ENCODE data around the gene P2RX1. TPM values are rescaled to one million over a fixed set of nuclear protein-coding genes. Genes with fewer than 3 reads are reported as not detected.

Gene P2RX1
- total and polyA plus RNA-seq, 7 donors: 0.46 to 55.9 (median 4.3) TPM

DNA sequence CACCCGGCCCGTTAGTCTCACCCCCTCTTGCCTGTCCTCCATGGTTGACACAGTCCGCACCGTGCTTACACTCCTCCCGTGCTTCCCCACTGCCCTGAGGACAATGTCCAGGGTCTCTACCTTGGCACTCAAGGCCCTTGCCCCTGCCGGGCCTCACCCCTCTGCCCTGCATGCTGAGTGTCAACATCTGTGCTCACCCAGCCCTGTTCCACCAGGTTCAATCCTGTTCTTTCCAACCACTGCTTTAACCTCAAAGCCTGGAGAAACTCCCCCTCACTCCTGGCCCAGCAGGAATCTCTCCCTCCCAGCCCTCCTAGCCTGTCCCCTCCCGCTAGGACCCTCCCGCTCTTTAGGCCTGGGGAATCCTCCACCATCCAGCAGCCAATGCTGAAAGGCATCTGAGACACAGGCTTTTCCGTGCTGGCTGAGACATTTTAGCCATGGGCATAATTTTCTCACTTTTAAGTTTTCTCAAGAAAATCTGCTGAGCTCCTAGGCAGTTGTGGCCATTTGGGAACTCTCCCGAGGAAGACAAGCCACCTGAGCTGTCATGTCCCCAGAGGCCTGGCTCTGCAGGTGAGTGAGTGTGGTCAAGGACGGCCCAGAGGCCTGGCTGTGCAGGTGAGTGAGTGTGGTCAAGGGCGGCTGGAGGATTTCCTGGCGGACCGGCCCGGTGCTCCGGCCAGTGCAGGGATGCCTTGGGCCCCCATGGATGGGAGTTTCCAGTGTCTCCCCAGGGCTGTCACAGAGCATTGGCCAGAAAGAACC lies 10.8 kb upstream of the P2RX1 start:
- 87 to 91% methylated on average over 16 of the region's 16 CpGs for WGBS, 2 donors
- Histone ChIP-seq H3K9me3 (no peaks in the 10 kb centered on the region), H3K27ac (no peak overlapping the region), H3K4me1 (no peaks in the 10 kb centered on the region), H3K4me3 (no peak overlapping the region), H3K36me3 (no peaks in the 10 kb centered on the region), H3K27me3 (no peaks in the 10 kb centered on the region)
- TF ChIP-seq, protein P1, sequence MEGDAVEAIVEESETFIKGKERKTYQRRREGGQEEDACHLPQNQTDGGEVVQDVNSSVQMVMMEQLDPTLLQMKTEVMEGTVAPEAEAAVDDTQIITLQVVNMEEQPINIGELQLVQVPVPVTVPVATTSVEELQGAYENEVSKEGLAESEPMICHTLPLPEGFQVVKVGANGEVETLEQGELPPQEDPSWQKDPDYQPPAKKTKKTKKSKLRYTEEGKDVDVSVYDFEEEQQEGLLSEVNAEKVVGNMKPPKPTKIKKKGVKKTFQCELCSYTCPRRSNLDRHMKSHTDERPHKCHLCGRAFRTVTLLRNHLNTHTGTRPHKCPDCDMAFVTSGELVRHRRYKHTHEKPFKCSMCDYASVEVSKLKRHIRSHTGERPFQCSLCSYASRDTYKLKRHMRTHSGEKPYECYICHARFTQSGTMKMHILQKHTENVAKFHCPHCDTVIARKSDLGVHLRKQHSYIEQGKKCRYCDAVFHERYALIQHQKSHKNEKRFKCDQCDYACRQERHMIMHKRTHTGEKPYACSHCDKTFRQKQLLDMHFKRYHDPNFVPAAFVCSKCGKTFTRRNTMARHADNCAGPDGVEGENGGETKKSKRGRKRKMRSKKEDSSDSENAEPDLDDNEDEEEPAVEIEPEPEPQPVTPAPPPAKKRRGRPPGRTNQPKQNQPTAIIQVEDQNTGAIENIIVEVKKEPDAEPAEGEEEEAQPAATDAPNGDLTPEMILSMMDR (IDR thresholded peaks at IDR 0.05): no peak
- no peak for TF ChIP-seq EP300 (IDR thresholded peaks at IDR 0.05)
- TF ChIP-seq POLR2AphosphoS5 (IDR thresholded peaks at IDR 0.05): no peak
- no peak for TF ChIP-seq POLR2A (IDR thresholded peaks at IDR 0.05)
- no peak for DNase-seq
- intact Hi-C loops (cut with DNase I): no loop called here

DNA sequence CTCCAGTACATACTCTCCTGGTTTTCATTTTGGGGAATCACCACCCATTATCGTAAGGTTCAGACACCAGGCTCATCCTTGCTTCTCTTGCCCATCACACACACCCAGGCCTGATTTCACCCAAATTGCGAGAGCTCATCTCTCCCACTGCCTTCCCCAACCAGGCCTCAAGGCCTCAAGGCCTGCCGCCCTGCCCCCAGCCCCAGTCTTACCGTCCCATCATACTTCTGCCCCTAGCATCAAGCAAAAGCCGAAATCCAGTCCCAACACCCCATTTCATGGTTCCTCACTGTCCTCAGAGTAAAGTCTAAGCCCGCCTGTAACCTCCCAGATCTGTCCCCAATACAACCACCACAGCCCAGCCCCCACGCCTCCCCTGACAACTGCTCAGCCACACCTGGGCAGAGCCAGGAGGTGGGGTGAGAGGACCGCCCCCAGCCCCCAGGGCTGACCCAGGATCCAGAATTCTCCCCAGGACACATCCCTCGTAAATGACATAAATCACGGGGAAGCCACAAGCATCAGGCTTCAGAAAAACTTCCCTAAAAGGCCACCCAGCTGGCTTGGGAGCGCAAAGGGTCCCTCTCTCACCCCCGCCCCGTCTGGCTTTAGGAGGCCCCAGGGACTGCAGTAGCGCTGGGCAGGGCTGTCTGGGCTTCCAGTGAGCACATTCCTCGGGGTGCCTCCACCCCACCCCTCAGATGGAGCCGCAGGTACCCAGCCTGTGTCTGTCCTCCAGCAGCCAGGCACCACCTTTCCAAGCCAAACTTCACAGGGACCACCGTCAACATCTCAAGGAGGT lies 9.6 kb upstream of the P2RX1 start:
- WGBS, 2 donors: 88% methylated on average over 17 of the region's 17 CpGs
- Histone ChIP-seq H3K36me3 (no peaks in the 10 kb centered on the region), H3K4me1 (no peaks in the 10 kb centered on the region), H3K27me3 (no peaks in the 10 kb centered on the region), H3K4me3 (no peak overlapping the region), H3K9me3 (no peaks in the 10 kb centered on the region), H3K27ac (peak overlapping the region in 3 of 4 donors; percentile 14 to 25 (median 23))
- intact Hi-C loops (cut with DNase I): no loop called here
- no peak for TF ChIP-seq POLR2AphosphoS5 (IDR thresholded peaks at IDR 0.05)
- TF ChIP-seq, protein P1 (IDR thresholded peaks at IDR 0.05): no peak
- TF ChIP-seq POLR2A (IDR thresholded peaks at IDR 0.05): no peak
- no peak for TF ChIP-seq EP300 (IDR thresholded peaks at IDR 0.05)
- DNase-seq: no peak

DNA sequence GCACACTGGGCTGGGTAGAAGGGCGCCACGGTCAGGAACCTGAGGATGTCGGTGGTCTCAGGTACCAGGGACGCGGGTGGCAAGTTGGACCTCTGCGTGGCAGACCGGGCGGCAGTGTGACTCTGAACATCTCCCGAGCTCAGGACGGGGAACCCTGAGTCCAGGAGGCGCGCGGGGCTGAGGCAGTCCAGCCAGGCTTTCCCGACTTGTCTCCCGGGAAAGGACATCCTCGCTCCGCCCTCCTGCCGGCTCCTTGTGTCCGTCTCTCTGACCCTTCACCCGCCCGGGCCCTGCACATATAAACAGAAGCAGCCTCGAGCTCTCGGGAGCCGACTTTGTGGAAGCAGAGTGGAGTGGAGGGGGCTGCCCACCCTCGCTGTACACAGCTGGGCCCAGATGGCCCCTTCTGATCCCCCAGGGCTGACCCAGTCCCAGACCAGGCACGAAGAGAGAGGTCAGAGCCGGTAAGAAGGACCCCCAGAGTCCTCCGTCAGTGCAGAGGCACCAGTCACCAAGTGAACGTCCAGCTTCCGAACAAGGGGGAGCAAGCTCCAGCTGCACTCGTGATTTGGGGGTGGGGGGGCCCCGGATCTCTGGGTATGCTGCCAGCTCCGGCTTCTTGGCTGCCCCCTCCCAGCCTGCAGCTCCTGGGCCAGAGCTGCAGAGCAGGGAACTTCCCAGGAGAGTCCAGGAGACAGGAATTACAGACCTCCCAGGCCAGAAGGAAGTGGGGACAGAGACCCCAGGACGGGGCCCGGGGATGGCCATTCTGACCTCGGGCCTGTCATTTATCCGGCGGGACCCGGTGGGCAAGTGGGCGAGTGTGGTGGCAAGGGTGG lies 8.5 kb upstream of the P2RX1 start:
- no peaks in the 10 kb centered on the region for H3K4me1 ChIP-seq
- no peak overlapping the region for H3K4me3 ChIP-seq
- H3K36me3 ChIP-seq: no peaks in the 10 kb centered on the region
- no peak for TF ChIP-seq POLR2AphosphoS5 (IDR thresholded peaks at IDR 0.05)
- no peaks in the 10 kb centered on the region for H3K9me3 ChIP-seq
- DNase-seq: peak; percentile 85
- WGBS, 2 donors: 78 to 84% methylated on average over 40 of the region's 40 CpGs
- no peaks in the 10 kb centered on the region for H3K27me3 ChIP-seq
- H3K27ac ChIP-seq: peak overlapping the region; percentile 23 to 38 (median 25)
- intact Hi-C loops (cut with DNase I): no loop called here

DNA sequence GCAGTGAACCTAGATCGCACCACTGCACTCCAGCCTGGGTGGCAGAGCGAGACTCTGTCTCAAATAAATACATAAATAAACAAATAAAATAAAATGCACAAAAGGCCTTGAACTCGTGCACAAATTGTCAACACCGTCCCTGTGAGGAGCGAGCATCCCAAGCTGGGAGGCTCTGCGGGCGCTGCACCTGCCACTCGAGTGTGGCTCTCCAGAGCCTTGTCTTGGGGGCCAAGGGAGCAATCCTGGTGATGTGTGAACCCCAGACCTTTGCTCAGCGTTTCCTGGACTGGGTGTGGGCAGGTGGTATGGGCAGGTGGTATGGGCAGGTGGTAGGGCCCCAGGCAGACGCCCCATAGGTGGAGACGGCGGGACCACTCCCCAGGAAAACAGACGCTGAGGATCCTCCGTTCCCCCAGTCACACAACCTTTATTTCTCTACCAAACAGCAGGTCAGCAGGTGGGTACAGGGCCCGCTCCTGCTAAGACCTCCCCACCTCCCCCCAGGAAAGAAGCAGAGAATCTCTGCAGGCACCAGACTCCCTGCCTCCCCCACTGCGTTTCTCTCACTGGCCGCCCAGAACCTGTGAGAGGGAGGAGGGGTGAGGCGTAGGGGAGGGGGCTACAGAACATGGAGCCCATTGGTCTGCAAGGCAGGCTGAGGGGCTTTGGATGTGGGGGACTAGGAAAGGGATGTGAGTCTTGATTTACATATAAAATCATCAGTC lies 7.4 kb upstream of the P2RX1 start:
- no peak for TF ChIP-seq EP300 (IDR thresholded peaks at IDR 0.05)
- TF ChIP-seq POLR2AphosphoS5 (IDR thresholded peaks at IDR 0.05): no peak
- no peak for TF ChIP-seq POLR2A (IDR thresholded peaks at IDR 0.05)
- TF ChIP-seq, protein P1 (IDR thresholded peaks at IDR 0.05): no peak
- Histone ChIP-seq H3K36me3 (no peaks in the 10 kb centered on the region), H3K27ac (peak overlapping the region in 1 of 4 donors; percentile 8), H3K4me1 (peaks cover 0 to 9% (median 3%) of the 10 kb centered on the region in 4 donors), H3K9me3 (no peaks in the 10 kb centered on the region), H3K4me3 (no peak overlapping the region), H3K27me3 (no peaks in the 10 kb centered on the region)
- intact Hi-C loops (cut with DNase I): no loop called here
- DNase-seq: no peak
- 80 to 86% methylated on average over 18 of the region's 18 CpGs for WGBS, 2 donors
